HG02610 (cell line): ENCODE results near the gene FXR2.

Experiments
- ATAC-seq: cut with Tn5 transposase; IDR thresholded peaks from one replicate; pipeline ENCODE4 v1.9.1; 2021; ENCODE audit warnings: mild to moderate bottlenecking, moderate library complexity; ENCODE audit not compliant: unreplicated experiment

FXR2 gene

GRCh38 chr17:7552621-7553051 is 62.1 kb downstream of the FXR2 start:
- no peak for ATAC-seq

- ATAC-seq: no peak
These were observed 63.3 kb downstream of the FXR2 start for GRCh38 chr17:7551396-7551795.

- ATAC-seq: no peak
These were observed 64.4 kb downstream of the FXR2 start for GRCh38 chr17:7550344-7550743.

GRCh38 chr17:7549401-7550055 is 65.2 kb downstream of the FXR2 start:
- peak; percentile 19 for ATAC-seq

- peak; percentile 42 for ATAC-seq
These were observed 65.9 kb downstream of the FXR2 start, which contains the start of gene TNFSF12 for GRCh38 chr17:7548585-7549400. Gene TNFSF12 (plus strand): TSS chr17:7549058. CDS start chr17:7549154, 96 bp downstream.

GRCh38 chr17:7544911-7545310 is 69.8 kb downstream of the FXR2 start:
- no peak for ATAC-seq
